CD4-positive, CD25-positive, alpha-beta regulatory T cell (primary cell): Measurements from ENCODE around the gene SAXO1. TPM values are rescaled to one million over a fixed set of nuclear protein-coding genes. Genes with fewer than 3 reads are reported as not detected.
A peak's percentile ranks its signal among the peaks of the same experiment; 100 is the strongest.

Experiments used
- ATAC-seq, 2 donors: fragments of 150-1000 bp; cut with Tn5 transposase; one replicate each; pipeline ENCODE4 v1.10.0; 2021; ENCODE audit warnings: low read depth in 2 of 2, moderate number of reproducible peaks in 2 of 2, moderate library complexity in 1 of 2
- DNase-seq, 3 donors: peaks; one replicate each; pipeline versions ENCODE4 v3.0.0 to v3.0.0-alpha.2; 2012 to 2022; ENCODE audit warnings: mixed read lengths in 1 of 3
- H3K27ac ChIP-seq: one replicate; pipeline ENCODE4 v1.7.0; 2013; ENCODE audit warnings: mild to moderate bottlenecking, low read length; ENCODE audit not compliant: insufficient read depth, poor library complexity, severe bottlenecking
- H3K27me3 ChIP-seq: one replicate; pipeline ENCODE4 v1.7.0; 2013; ENCODE audit warnings: low read length; ENCODE audit not compliant: control insufficient read depth, insufficient read depth
- H3K36me3 ChIP-seq: one replicate; pipeline ENCODE4 v1.7.0; 2013; ENCODE audit warnings: mild to moderate bottlenecking, low read length, moderate library complexity; ENCODE audit not compliant: control insufficient read depth, insufficient read depth
- H3K4me1 ChIP-seq: 2 replicates; pipeline ENCODE4 v1.7.0; 2013; ENCODE audit warnings: mild to moderate bottlenecking, low read length; ENCODE audit not compliant: insufficient read depth, control insufficient read depth, poor library complexity, severe bottlenecking
- H3K4me3 ChIP-seq: one replicate; pipeline ENCODE4 v1.7.0; 2013; ENCODE audit warnings: low read depth, mild to moderate bottlenecking, low read length, moderate library complexity
- H3K9me3 ChIP-seq, 2 experiments: 1 replicate in 1 of 2; 2 replicates in 1 of 2; pipeline ENCODE4 v1.7.0; 2013; ENCODE audit warnings: low read length in 2 of 2, mild to moderate bottlenecking in 1 of 2, moderate library complexity in 1 of 2; ENCODE audit not compliant: control insufficient read depth in 2 of 2
- H3K27ac Mint-ChIP-seq, 3 donors: one replicate each; pipeline ENCODE4 v1.8.0; 2020 to 2022; ENCODE audit warnings: mild to moderate bottlenecking in 3 of 3, mixed read lengths in 3 of 3, moderate library complexity in 2 of 3
- H3K27me3 Mint-ChIP-seq: one replicate; pipeline ENCODE4 v1.8.0; 2022; ENCODE audit warnings: mild to moderate bottlenecking, mixed read lengths
- H3K36me3 Mint-ChIP-seq: one replicate; pipeline ENCODE4 v1.8.0; 2020; ENCODE audit warnings: mixed read lengths
- H3K4me1 Mint-ChIP-seq, 4 donors: one replicate each; pipeline ENCODE4 v1.8.0; 2020 to 2022; ENCODE audit warnings: mixed read lengths in 4 of 4, mild to moderate bottlenecking in 1 of 4
- H3K4me3 Mint-ChIP-seq, 4 donors: one replicate each; pipeline ENCODE4 v1.8.0; 2020 to 2022; ENCODE audit warnings: mild to moderate bottlenecking in 4 of 4, mixed read lengths in 4 of 4, moderate library complexity in 3 of 4
- H3K9me3 Mint-ChIP-seq, 7 donors: one replicate each; pipeline ENCODE4 v1.8.0; 2020 to 2022; ENCODE audit warnings: mixed read lengths in 7 of 7, mild to moderate bottlenecking in 3 of 7, moderate library complexity in 2 of 7
- polyA plus RNA-seq, 4 donors: library from polyadenylated mRNA; unstranded; fragments of 300-500 nt; fragmentation: Illumina TruSeq; gene quantifications; one replicate each; pipeline ENCODE4 v1.2.3, GENCODE V29; 2021
- total RNA-seq: library from RNA; stranded (reverse); gene quantifications from one replicate; pipeline ENCODE4 v1.2.3, GENCODE V29; 2022

SAXO1 gene
- total and polyA plus RNA-seq, 5 donors from 2014 or later: 0.03 to 0.30 (median 0.10) TPM; not detected in 2

DNA sequence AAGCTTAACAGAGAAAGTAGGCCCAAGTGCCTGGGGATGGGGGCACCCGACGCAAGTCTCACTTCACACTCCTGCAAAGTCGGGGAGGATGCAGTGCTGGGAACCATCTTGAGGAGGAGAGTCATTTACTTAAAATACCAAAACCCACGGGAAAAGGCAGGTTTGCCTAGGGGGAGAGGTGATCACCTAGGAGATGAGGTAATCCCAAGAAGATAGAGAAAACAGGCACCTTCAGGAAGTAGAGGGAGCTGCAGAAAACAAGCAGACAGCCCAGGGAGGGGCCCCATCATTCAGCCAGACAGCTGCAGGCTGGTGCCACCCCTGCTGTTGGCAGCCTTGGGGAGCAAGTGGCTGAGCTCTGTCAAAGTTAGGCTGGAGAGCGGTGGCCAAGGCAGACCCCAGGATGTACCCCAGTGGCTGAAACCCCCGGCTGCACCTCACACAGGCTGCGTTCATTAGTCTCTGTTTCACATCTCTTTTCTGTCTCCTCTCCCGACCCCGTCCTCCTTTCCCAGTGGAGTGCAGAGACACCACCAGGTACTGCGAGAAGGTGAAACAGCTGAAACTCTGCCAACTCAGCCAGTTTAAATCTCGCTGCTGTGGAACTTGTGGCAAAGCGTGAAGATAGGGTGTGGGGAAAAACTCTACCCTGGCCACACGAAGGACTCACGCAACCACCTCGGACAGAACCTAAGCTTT, 124.9 kb downstream of the SAXO1 start:
- DNase-seq: no peak
- no peak overlapping the region for H3K27ac Mint-ChIP-seq
- H3K36me3 Mint-ChIP-seq: no peaks in the 10 kb centered on the region
- Histone ChIP-seq H3K27me3 (no peaks in the 10 kb centered on the region), H3K4me1 (no peaks in the 10 kb centered on the region), H3K27ac (no peak overlapping the region), H3K9me3 (no peaks in the 10 kb centered on the region), H3K4me3 (no peak overlapping the region), H3K36me3 (no peaks in the 10 kb centered on the region)
- peaks cover 4% of the 10 kb centered on the region for H3K27me3 Mint-ChIP-seq
- H3K4me3 Mint-ChIP-seq: no peak overlapping the region
- no peaks in the 10 kb centered on the region for H3K4me1 Mint-ChIP-seq
- peaks cover 0 to 2% (median 0%) of the 10 kb centered on the region in 7 donors for H3K9me3 Mint-ChIP-seq
- no peak for ATAC-seq

- no peak for DNase-seq
- Histone ChIP-seq H3K4me1 (no peaks in the 10 kb centered on the region), H3K4me3 (no peak overlapping the region), H3K27ac (no peak overlapping the region), H3K9me3 (no peaks in the 10 kb centered on the region), H3K27me3 (no peaks in the 10 kb centered on the region), H3K36me3 (no peaks in the 10 kb centered on the region)
- H3K9me3 Mint-ChIP-seq: peaks cover 0 to 9% (median 2%) of the 10 kb centered on the region in 7 donors
- no peaks in the 10 kb centered on the region for H3K36me3 Mint-ChIP-seq
- peaks cover 7% of the 10 kb centered on the region for H3K27me3 Mint-ChIP-seq
- no peaks in the 10 kb centered on the region for H3K4me1 Mint-ChIP-seq
- H3K27ac Mint-ChIP-seq: no peak overlapping the region
- no peak overlapping the region for H3K4me3 Mint-ChIP-seq
- no peak for ATAC-seq
These were observed 126.2 kb downstream of the SAXO1 start for GRCh38 chr9:18906656-18907395.

DNA sequence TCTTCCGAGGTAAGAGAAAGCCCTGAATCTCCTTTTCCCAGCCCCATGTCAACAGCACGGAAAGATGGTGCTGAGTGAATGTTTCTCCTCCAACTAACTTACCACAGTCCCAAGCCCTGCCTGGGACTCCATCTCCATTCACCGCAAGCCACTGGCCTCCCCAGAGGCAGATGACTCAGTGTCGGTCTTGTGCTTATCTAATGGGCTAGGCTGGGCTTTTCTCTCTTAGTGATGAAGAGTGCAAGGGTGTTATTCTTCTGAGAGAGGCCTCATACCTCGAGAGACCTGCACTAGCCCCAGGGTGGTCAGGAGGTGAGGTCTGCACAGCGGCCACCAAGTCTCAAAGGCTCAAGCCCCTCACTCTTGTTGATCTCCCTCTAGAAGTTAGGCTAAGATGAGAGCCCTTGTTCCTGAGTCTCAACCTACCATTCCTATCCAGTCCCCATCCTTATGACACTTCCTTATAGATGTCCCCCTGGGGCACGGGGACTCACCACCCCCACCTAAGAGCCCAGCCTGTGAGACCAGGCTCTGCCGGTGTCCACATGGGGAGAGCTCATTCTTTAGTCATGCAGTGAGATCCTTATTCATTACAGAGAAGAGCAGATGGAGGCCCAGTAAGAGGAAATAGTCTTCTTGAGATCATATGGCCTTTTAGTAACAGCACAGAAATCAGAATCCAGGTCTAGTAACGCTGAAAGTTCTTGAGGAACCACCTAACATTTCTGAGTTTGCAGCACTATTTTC, 127.0 kb downstream of the SAXO1 start:
- no peaks in the 10 kb centered on the region for H3K4me1 Mint-ChIP-seq

GRCh38 chr9:18905028-18905882, 127.8 kb downstream of the SAXO1 start:
- Mint-ChIP-seq H3K27me3 (peaks cover 11% of the 10 kb centered on the region), H3K36me3 (no peaks in the 10 kb centered on the region), H3K4me1 (peaks cover 0 to under 1% (median 0%) of the 10 kb centered on the region in 4 donors), H3K4me3 (peak overlapping the region in 1 of 4 donors; percentile 2), H3K27ac (no peak overlapping the region), H3K9me3 (peaks cover 0 to 16% (median 4%) of the 10 kb centered on the region in 7 donors)
- Histone ChIP-seq H3K4me1 (no peaks in the 10 kb centered on the region), H3K27me3 (no peaks in the 10 kb centered on the region), H3K27ac (no peak overlapping the region), H3K4me3 (no peak overlapping the region), H3K9me3 (peaks cover 0 to 5% of the 10 kb centered on the region in 2 experiments), H3K36me3 (no peaks in the 10 kb centered on the region)
- ATAC-seq (no peak), DNase-seq (no peak)

More for the DNA sequence above, 127.0 kb downstream of the SAXO1 start:
- DNase-seq: no peak
- Mint-ChIP-seq H3K36me3 (no peaks in the 10 kb centered on the region), H3K27ac (no peak overlapping the region), H3K9me3 (peaks cover 0 to 16% (median 4%) of the 10 kb centered on the region in 7 donors), H3K4me3 (peak overlapping the region in 1 of 4 donors; percentile 2), H3K27me3 (peaks cover 9% of the 10 kb centered on the region)
- Histone ChIP-seq H3K9me3 (peaks cover 0 to 5% of the 10 kb centered on the region in 2 experiments), H3K4me3 (no peak overlapping the region), H3K4me1 (no peaks in the 10 kb centered on the region), H3K36me3 (no peaks in the 10 kb centered on the region), H3K27ac (no peak overlapping the region), H3K27me3 (no peaks in the 10 kb centered on the region)
- no peak for ATAC-seq

DNA sequence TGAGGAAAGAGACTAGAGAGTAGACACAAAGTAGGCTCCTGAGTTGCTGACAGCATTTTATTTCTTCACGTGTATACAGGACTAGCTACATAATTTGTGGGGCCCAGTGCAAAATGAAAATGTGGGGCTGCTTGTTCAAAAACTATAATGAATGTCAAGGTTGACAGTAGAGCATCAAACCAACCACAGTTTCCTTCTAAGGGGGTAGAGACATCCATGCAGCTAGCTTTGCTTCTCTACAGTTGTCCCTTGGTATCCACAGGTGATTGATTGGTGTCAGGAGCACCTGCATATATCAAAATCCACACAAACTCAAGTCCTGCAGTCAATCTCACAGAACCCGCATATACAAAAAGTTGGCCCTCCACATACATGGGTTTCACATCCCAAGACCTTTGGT, 129.6 kb downstream of the SAXO1 start:
- Mint-ChIP-seq H3K27ac (no peak overlapping the region), H3K4me1 (peaks cover 0 to 10% (median 0%) of the 10 kb centered on the region in 4 donors), H3K9me3 (peaks cover 0 to 19% (median 7%) of the 10 kb centered on the region in 7 donors), H3K36me3 (no peaks in the 10 kb centered on the region), H3K4me3 (no peak overlapping the region), H3K27me3 (peaks cover 16% of the 10 kb centered on the region)
- Histone ChIP-seq H3K36me3 (no peaks in the 10 kb centered on the region), H3K27me3 (no peaks in the 10 kb centered on the region), H3K9me3 (peaks cover 0 to 5% of the 10 kb centered on the region in 2 experiments), H3K4me1 (no peaks in the 10 kb centered on the region), H3K4me3 (no peak overlapping the region), H3K27ac (no peak overlapping the region)
- DNase-seq: no peak
- no peak for ATAC-seq

- H3K9me3 ChIP-seq: peaks cover 9 to 12% of the 10 kb centered on the region in 2 experiments
- peaks cover 0 to 14% (median 1%) of the 10 kb centered on the region in 4 donors for H3K4me1 Mint-ChIP-seq
- H3K27ac ChIP-seq: no peak overlapping the region
- no peaks in the 10 kb centered on the region for H3K36me3 ChIP-seq
- H3K27me3 Mint-ChIP-seq: peaks cover 21% of the 10 kb centered on the region
- H3K27me3 ChIP-seq: no peaks in the 10 kb centered on the region
- no peaks in the 10 kb centered on the region for H3K36me3 Mint-ChIP-seq
- ATAC-seq (no peak), DNase-seq (peak in 1 of 3 donors; percentile 50)
- no peak overlapping the region for H3K4me3 Mint-ChIP-seq
- peaks cover 0 to 25% (median 11%) of the 10 kb centered on the region in 7 donors for H3K9me3 Mint-ChIP-seq
- H3K4me1 ChIP-seq: no peaks in the 10 kb centered on the region
- no peak overlapping the region for H3K4me3 ChIP-seq
- H3K27ac Mint-ChIP-seq: peak overlapping the region in 1 of 3 donors; percentile 78
These were observed 136.4 kb downstream of the SAXO1 start for GRCh38 chr9:18896531-18897179.
